ENCODE measurements around the gene EXOSC10.

Gene EXOSC10

DNA sequence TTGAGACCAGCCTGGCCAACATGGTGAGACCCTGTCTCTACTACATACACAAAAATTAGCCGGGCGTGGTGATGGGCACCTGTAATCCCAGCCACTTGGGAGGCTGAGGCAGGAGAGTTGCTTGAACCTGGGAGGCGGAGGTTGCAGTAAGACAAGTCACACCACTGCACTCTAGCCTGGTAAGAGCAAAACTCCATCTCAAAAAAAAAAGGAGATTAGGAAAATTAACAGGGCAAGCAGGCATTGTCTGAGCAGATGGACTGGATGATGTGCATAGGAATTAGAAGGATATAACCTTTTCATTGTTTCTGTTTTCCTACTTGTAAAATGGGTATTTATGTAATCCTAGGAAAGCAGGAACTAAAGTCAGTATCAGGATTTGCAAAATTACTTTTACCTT, 71.7 kb downstream of the EXOSC10 start:
- DNase-seq (ENCODE audit: low spot score): no peak
- TF ChIP-seq CTCF (IDR thresholded peaks at IDR 0.05; ENCODE audit: borderline replicate concordance, control extremely low read depth, extremely low read depth, insufficient read depth, missing control alignments): no peak
- in situ Hi-C loops (cut with MboI; ENCODE audit: low sequenced_read_pairs, unreplicated experiment): no loop called here

- TF ChIP-seq CTCF (IDR thresholded peaks at IDR 0.05; ENCODE audit: borderline replicate concordance, control extremely low read depth, extremely low read depth, insufficient read depth, missing control alignments): no peak
- DNase-seq (ENCODE audit: low spot score): no peak
- in situ Hi-C loops (cut with MboI; ENCODE audit: low sequenced_read_pairs, unreplicated experiment): no loop called here
Measured at GRCh38 chr1:11027316-11027715, 72.4 kb downstream of the EXOSC10 start.

GRCh38 chr1:11026903-11027302, 72.8 kb downstream of the EXOSC10 start:
- no peak for DNase-seq (ENCODE audit: low spot score)
- in situ Hi-C loops (cut with MboI; ENCODE audit: low sequenced_read_pairs, unreplicated experiment): no loop called here

GRCh38 chr1:11026052-11026451, 73.6 kb downstream of the EXOSC10 start:
- in situ Hi-C loops (cut with MboI; ENCODE audit: low sequenced_read_pairs, unreplicated experiment): no loop called here
- no peak for DNase-seq (ENCODE audit: low spot score)
- no peak for TF ChIP-seq CTCF (IDR thresholded peaks at IDR 0.05; ENCODE audit: borderline replicate concordance, control extremely low read depth, extremely low read depth, insufficient read depth, missing control alignments)

More at GRCh38 chr1:11026903-11027302, 72.8 kb downstream of the EXOSC10 start:
- no peak for TF ChIP-seq CTCF (IDR thresholded peaks at IDR 0.05; ENCODE audit: borderline replicate concordance, control extremely low read depth, extremely low read depth, insufficient read depth, missing control alignments)

DNA sequence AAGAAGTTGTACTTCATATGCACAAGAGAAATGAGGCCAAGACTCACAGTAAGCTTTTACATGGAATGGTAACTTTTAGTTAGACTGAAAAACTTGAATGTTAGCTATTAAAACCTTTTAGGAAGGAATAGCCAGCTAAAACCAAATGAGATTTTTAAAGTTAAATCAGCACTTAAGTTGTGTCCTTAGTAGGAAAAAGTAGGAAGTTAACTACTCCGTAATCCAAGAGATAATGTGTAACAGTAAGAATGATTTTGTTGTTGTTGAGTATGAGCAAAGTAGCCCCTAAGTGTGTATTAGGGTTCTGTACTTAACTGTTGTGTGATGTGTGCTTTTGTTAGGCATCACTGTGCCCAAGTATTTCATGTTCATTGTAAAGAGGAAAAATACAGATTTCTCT, 74.1 kb downstream of the EXOSC10 start:
- in situ Hi-C loops (cut with MboI; ENCODE audit: low sequenced_read_pairs, unreplicated experiment): no loop called here
- no peak for DNase-seq (ENCODE audit: low spot score)
- TF ChIP-seq CTCF (IDR thresholded peaks at IDR 0.05; ENCODE audit: borderline replicate concordance, control extremely low read depth, extremely low read depth, insufficient read depth, missing control alignments): no peak

DNA sequence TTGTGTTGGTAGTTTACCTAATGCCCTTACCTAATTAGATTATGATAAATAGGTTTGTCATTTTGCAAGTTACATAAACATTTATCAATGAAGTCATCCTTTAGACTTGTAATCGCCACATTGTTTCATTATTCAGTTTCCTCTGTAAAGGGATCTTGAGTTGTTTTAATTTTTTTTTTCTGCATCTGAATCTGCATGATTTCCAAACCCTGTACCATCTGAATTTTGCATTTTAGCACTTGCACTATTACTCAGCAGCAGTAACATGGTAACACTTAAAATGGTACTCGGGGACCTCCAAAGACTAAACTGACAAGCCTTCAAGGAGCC, 74.8 kb downstream of the EXOSC10 start:
- TF ChIP-seq CTCF (IDR thresholded peaks at IDR 0.05; ENCODE audit: borderline replicate concordance, control extremely low read depth, extremely low read depth, insufficient read depth, missing control alignments): no peak
- in situ Hi-C loops (cut with MboI; ENCODE audit: low sequenced_read_pairs, unreplicated experiment): no loop called here
- no peak for DNase-seq (ENCODE audit: low spot score)

All from GM13976 (cell line).